ENCODE data around the gene JPH2. TPM values are rescaled to one million over a fixed set of nuclear protein-coding genes. Genes with fewer than 3 reads are reported as not detected.
A peak's percentile ranks its signal among the peaks of the same experiment; 100 is the strongest.

JPH2 gene
- total RNA-seq, 1 donor from 2014 or later = 18.5 TPM

DNA sequence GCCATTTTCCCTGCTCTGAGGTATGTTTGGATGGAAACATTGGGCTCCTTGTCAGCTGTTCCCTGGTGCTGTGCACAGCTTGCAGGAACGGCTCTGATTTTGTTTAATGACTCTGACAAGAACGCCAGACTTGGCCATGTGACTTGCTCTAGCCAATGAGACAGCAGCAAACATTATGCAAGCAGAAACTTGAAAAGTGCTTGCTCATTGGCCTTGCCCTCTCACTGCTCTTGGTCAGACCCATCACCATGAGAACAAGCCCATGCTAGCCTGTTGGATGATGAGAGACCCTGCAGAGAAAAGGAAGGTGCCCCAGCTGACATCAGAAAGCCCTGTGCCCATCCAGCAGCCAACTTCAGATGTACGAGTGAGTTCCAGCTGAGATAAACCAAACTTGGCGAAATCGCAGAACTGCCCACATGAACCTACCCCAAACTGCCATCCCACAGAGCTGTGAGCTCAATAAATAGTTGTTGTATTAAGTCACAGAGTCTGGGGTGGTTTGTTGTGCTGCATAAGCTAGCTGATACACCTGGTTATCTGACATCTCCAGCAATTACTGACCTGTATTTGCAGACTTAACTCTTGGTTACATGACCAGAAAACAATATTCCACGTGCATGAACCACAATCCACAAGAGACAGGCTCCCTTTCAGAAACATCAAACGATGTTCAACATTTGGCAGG lies 96.9 kb downstream of the JPH2 start:
- TF ChIP-seq, protein P1, sequence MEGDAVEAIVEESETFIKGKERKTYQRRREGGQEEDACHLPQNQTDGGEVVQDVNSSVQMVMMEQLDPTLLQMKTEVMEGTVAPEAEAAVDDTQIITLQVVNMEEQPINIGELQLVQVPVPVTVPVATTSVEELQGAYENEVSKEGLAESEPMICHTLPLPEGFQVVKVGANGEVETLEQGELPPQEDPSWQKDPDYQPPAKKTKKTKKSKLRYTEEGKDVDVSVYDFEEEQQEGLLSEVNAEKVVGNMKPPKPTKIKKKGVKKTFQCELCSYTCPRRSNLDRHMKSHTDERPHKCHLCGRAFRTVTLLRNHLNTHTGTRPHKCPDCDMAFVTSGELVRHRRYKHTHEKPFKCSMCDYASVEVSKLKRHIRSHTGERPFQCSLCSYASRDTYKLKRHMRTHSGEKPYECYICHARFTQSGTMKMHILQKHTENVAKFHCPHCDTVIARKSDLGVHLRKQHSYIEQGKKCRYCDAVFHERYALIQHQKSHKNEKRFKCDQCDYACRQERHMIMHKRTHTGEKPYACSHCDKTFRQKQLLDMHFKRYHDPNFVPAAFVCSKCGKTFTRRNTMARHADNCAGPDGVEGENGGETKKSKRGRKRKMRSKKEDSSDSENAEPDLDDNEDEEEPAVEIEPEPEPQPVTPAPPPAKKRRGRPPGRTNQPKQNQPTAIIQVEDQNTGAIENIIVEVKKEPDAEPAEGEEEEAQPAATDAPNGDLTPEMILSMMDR (IDR thresholded peaks at IDR 0.05; ENCODE audit: insufficient read depth, low read depth, low read length) = no peak
- TF ChIP-seq EZH2 (IDR thresholded peaks at IDR 0.05; ENCODE audit: insufficient read depth, low read length) = no peak
- H4K20me1 ChIP-seq (ENCODE audit: insufficient read depth, low read length) = no peaks in the 10 kb centered on the region
- H3K79me2 ChIP-seq (ENCODE audit: insufficient read depth, low read length) = no peaks in the 10 kb centered on the region
- H3K4me3 Mint-ChIP-seq (ENCODE audit: unreplicated experiment) = no peak overlapping the region
- no peak for FAIRE-seq
- no peaks in the 10 kb centered on the region for H3K9me3 Mint-ChIP-seq (ENCODE audit: unreplicated experiment)
- H3K36me3 ChIP-seq (ENCODE audit: insufficient read depth, low read length) = no peaks in the 10 kb centered on the region
- no peaks in the 10 kb centered on the region for H3K4me1 Mint-ChIP-seq (ENCODE audit: low read depth, unreplicated experiment)
- peak; percentile 51 for DNase-seq (ENCODE audit: low read depth)
- H3K27ac ChIP-seq (ENCODE audit: low read depth, low read length) = no peak overlapping the region
- no peaks in the 10 kb centered on the region for H3K9me3 ChIP-seq (ENCODE audit: insufficient read depth, low read depth, low read length)
- no peaks in the 10 kb centered on the region for H3K36me3 Mint-ChIP-seq (ENCODE audit: low read depth, unreplicated experiment)
- no peaks in the 10 kb centered on the region for H3K27me3 ChIP-seq (ENCODE audit: insufficient read depth, low read length)
- H2AFZ ChIP-seq (ENCODE audit: low read depth, low read length) = peak overlapping the region; percentile 49
- H3K27ac Mint-ChIP-seq (ENCODE audit: unreplicated experiment) = no peak overlapping the region
- H3K9ac ChIP-seq (ENCODE audit: low read length) = no peak overlapping the region
- H3K4me1 ChIP-seq (ENCODE audit: insufficient read depth, low read length) = peaks cover 5% of the 10 kb centered on the region
- peak overlapping the region; percentile 51 for H3K4me2 ChIP-seq (ENCODE audit: low read length)
- no peak overlapping the region for H3K4me3 ChIP-seq (ENCODE audit: insufficient read depth, low read depth, low read length)
- H3K27me3 Mint-ChIP-seq (ENCODE audit: low read depth, unreplicated experiment) = peaks cover 15% of the 10 kb centered on the region

DNA sequence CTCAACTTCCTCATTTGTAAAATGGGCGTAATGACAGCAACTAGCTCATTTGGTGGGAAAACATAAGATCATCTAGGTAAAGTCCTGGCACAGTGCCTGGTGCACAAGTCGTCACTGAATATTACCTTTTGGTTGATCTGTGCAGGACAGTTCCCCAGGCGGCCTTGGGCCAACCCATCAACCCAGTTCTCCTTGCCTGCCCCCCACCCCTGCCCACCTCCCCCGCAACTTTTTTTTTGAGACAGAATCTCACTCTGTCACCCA lies 99.2 kb downstream of the JPH2 start:
- Histone ChIP-seq H3K27me3 (ENCODE audit: insufficient read depth, low read length) (no peaks in the 10 kb centered on the region), H3K79me2 (ENCODE audit: insufficient read depth, low read length) (no peaks in the 10 kb centered on the region), H3K36me3 (ENCODE audit: insufficient read depth, low read length) (no peaks in the 10 kb centered on the region), H3K9me3 (ENCODE audit: insufficient read depth, low read depth, low read length) (no peaks in the 10 kb centered on the region), H3K4me1 (ENCODE audit: insufficient read depth, low read length) (peaks cover 12% of the 10 kb centered on the region), H3K27ac (ENCODE audit: low read depth, low read length) (no peak overlapping the region), H3K4me3 (ENCODE audit: insufficient read depth, low read depth, low read length) (no peak overlapping the region), H2AFZ (ENCODE audit: low read depth, low read length) (no peak overlapping the region), H3K4me2 (ENCODE audit: low read length) (no peak overlapping the region), H3K9ac (ENCODE audit: low read length) (no peak overlapping the region), H4K20me1 (ENCODE audit: insufficient read depth, low read length) (no peaks in the 10 kb centered on the region)
- H3K4me1 Mint-ChIP-seq (ENCODE audit: low read depth, unreplicated experiment) = peaks cover 3% of the 10 kb centered on the region
- no peak overlapping the region for H3K27ac Mint-ChIP-seq (ENCODE audit: unreplicated experiment)
- H3K4me3 Mint-ChIP-seq (ENCODE audit: unreplicated experiment) = no peak overlapping the region
- DNase-seq (ENCODE audit: low read depth) = no peak
- H3K27me3 Mint-ChIP-seq (ENCODE audit: low read depth, unreplicated experiment) = peaks cover 12% of the 10 kb centered on the region
- no peak for FAIRE-seq
- no peaks in the 10 kb centered on the region for H3K9me3 Mint-ChIP-seq (ENCODE audit: unreplicated experiment)
- no peaks in the 10 kb centered on the region for H3K36me3 Mint-ChIP-seq (ENCODE audit: low read depth, unreplicated experiment)
- TF ChIP-seq, protein P1 (IDR thresholded peaks at IDR 0.05; ENCODE audit: insufficient read depth, low read depth, low read length) = no peak
- TF ChIP-seq EZH2 (IDR thresholded peaks at IDR 0.05; ENCODE audit: insufficient read depth, low read length) = no peak

DNA sequence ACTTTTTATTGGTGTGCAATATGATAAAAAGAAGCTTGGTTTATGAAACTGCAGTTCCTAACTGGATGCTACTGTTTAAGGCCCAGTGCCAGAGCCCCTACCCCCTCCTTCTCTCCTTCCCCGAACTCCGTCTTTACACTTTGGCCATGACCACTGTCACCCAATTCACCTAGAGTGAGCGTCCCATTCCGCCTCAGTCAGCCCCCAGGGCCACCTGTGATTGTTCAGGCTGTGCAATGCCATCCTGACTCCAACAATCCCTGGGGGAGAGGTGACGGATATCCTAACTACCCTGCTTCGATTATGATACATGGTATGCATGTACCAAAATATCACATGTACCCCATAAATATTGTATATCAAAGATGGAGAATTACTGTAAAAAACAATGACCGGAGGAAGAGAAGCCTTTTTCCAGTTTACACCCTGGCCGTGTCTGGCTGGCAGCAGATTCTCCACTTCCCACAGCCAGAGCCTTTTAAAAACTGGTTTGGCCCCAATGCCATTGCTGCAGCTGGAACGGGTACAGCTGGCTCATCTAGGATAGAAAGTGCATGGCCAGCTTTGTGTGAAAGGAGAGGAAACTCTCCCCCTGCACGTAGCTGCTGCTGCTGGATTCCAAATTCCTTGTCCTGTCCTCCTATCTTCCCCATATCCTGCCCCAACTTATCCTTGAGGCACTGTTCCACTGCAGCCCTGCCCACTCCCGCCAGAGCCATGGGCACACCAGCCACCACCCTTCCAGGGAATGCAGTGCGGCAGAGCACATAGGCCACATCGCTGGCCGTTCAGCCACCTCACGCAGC lies 99.7 kb downstream of the JPH2 start:
- TF ChIP-seq, protein P1 (IDR thresholded peaks at IDR 0.05; ENCODE audit: insufficient read depth, low read depth, low read length) = no peak
- TF ChIP-seq EZH2 (IDR thresholded peaks at IDR 0.05; ENCODE audit: insufficient read depth, low read length) = no peak
- no peak overlapping the region for H3K4me3 Mint-ChIP-seq (ENCODE audit: unreplicated experiment)
- Histone ChIP-seq H3K27me3 (ENCODE audit: insufficient read depth, low read length) (no peaks in the 10 kb centered on the region), H3K9ac (ENCODE audit: low read length) (no peak overlapping the region), H3K4me2 (ENCODE audit: low read length) (no peak overlapping the region), H3K9me3 (ENCODE audit: insufficient read depth, low read depth, low read length) (no peaks in the 10 kb centered on the region), H3K4me3 (ENCODE audit: insufficient read depth, low read depth, low read length) (no peak overlapping the region), H2AFZ (ENCODE audit: low read depth, low read length) (no peak overlapping the region), H3K36me3 (ENCODE audit: insufficient read depth, low read length) (no peaks in the 10 kb centered on the region), H3K27ac (ENCODE audit: low read depth, low read length) (no peak overlapping the region), H3K4me1 (ENCODE audit: insufficient read depth, low read length) (peaks cover 12% of the 10 kb centered on the region), H4K20me1 (ENCODE audit: insufficient read depth, low read length) (no peaks in the 10 kb centered on the region), H3K79me2 (ENCODE audit: insufficient read depth, low read length) (no peaks in the 10 kb centered on the region)
- H3K9me3 Mint-ChIP-seq (ENCODE audit: unreplicated experiment) = no peaks in the 10 kb centered on the region
- FAIRE-seq (no peak), DNase-seq (ENCODE audit: low read depth) (no peak)
- no peaks in the 10 kb centered on the region for H3K36me3 Mint-ChIP-seq (ENCODE audit: low read depth, unreplicated experiment)
- H3K4me1 Mint-ChIP-seq (ENCODE audit: low read depth, unreplicated experiment) = peaks cover 4% of the 10 kb centered on the region
- peaks cover 10% of the 10 kb centered on the region for H3K27me3 Mint-ChIP-seq (ENCODE audit: low read depth, unreplicated experiment)
- H3K27ac Mint-ChIP-seq (ENCODE audit: unreplicated experiment) = no peak overlapping the region
